Fibroblast of pulmonary artery (primary cell): ENCODE data around the gene ENTPD5.
A peak's percentile ranks its signal among the peaks of the same experiment; 100 is the strongest.
"Not testable (repeated sequence)": the region's sequence is repeated elsewhere in the genome, so short reads cannot be mapped to it uniquely, and the experiment has no call there.

Experiments used
- DNase-seq: peaks from one replicate; pipeline ENCODE4 v3.0.0-alpha.2; 2010; ENCODE audit warnings: low read depth
- H3K4me3 ChIP-seq: replicated peaks from 2 replicates; pipeline ENCODE4 v1.5.1; 2011; ENCODE audit warnings: low read depth, mild to moderate bottlenecking, control low read depth, low read length, moderate library complexity
- CTCF ChIP-seq: IDR thresholded peaks from 2 replicates; pipeline ENCODE4 v1.5.1; 2011; ENCODE audit warnings: mild to moderate bottlenecking, control low read depth, low read length, inconsistent platforms; ENCODE audit errors: missing control alignments

Gene ENTPD5

GRCh38 chr14:74008843-74009499 is 10.1 kb downstream of the ENTPD5 start:
- TF ChIP-seq CTCF = no peak
- peak; percentile 7 for DNase-seq
- H3K4me3 ChIP-seq = no peak overlapping the region

GRCh38 chr14:74005664-74006063 is 13.4 kb downstream of the ENTPD5 start:
- not testable (repeated sequence) for H3K4me3 ChIP-seq, DNase-seq

GRCh38 chr14:73998726-73999125 is 20.4 kb downstream of the ENTPD5 start:
- no peak for DNase-seq
- TF ChIP-seq CTCF = no peak
- H3K4me3 ChIP-seq = no peak overlapping the region

GRCh38 chr14:73997944-73998447 is 21.1 kb downstream of the ENTPD5 start:
- no peak for TF ChIP-seq CTCF
- H3K4me3 ChIP-seq = no peak overlapping the region
- DNase-seq = no peak

GRCh38 chr14:73997108-73997943 is 21.8 kb downstream of the ENTPD5 start:
- TF ChIP-seq CTCF = no peak
- no peak for DNase-seq
- H3K4me3 ChIP-seq = no peak overlapping the region

GRCh38 chr14:73996731-73997107 is 22.4 kb downstream of the ENTPD5 start:
- DNase-seq = no peak
- TF ChIP-seq CTCF = no peak
- no peak overlapping the region for H3K4me3 ChIP-seq

- H3K4me3 ChIP-seq = no peak overlapping the region
- no peak for DNase-seq
- no peak for TF ChIP-seq CTCF
Observed at GRCh38 chr14:73995977-73996378, 23.1 kb downstream of the ENTPD5 start.

GRCh38 chr14:73994926-73995325 is 24.2 kb downstream of the ENTPD5 start:
- H3K4me3 ChIP-seq, DNase-seq: not testable (repeated sequence)
